OCI-LY1 (cell line): ENCODE data around the gene CCND2.

Experiments
- H2AFZ ChIP-seq: fragments of 200-600 bp; sonication (generic), shearing (Covaris generic); 2 replicates; pipeline ENCODE4 v1.6.0; 2014; ENCODE audit warnings: antibody characterized with exemption, mild to moderate bottlenecking, low read length
- H3F3A ChIP-seq: fragments of 200-600 bp; sonication (generic), shearing (Covaris generic); 2 replicates; pipeline ENCODE4 v1.6.0; 2014; ENCODE audit warnings: mild to moderate bottlenecking, antibody characterized with exemption, low read length, moderate library complexity; ENCODE audit not compliant: insufficient read depth
- H3K27ac ChIP-seq: fragments of 200-600 bp; sonication (generic); 2 replicates; pipeline ENCODE4 v1.5.1; 2014; ENCODE audit warnings: low read length, mixed run types, mild to moderate bottlenecking, low read depth; ENCODE audit not compliant: poor library complexity, severe bottlenecking
- H3K27me3 ChIP-seq: fragments of 200-600 bp; sonication (generic); 2 replicates; pipeline ENCODE4 v1.6.0; 2014; ENCODE audit warnings: antibody characterized with exemption, mild to moderate bottlenecking, low read length, moderate library complexity; ENCODE audit not compliant: insufficient read depth
- H3K36me3 ChIP-seq: fragments of 200-600 bp; sonication (generic); 2 replicates; pipeline ENCODE4 v1.6.1; 2014; ENCODE audit warnings: mild to moderate bottlenecking, antibody characterized with exemption, low read length, moderate library complexity, mixed read lengths; ENCODE audit not compliant: insufficient read depth
- H3K4me1 ChIP-seq: fragments of 200-600 bp; sonication (generic); 2 replicates; pipeline ENCODE4 v1.5.1; 2014; ENCODE audit warnings: mild to moderate bottlenecking, low read length, moderate library complexity; ENCODE audit not compliant: insufficient read depth, severe bottlenecking
- H3K4me2 ChIP-seq: fragments of 200-600 bp; sonication (generic), shearing (Covaris generic); 2 replicates; pipeline ENCODE4 v1.6.1; 2014; ENCODE audit warnings: low read length
- H3K4me3 ChIP-seq: fragments of 200-600 bp; sonication (generic); 2 replicates; pipeline ENCODE4 v1.5.1; 2014; ENCODE audit warnings: low read length, low read depth, mild to moderate bottlenecking, mixed read lengths; ENCODE audit not compliant: poor library complexity, severe bottlenecking
- H3K79me2 ChIP-seq: fragments of 200-600 bp; shearing (Covaris generic); 2 replicates; pipeline ENCODE4 v1.6.1; 2016; ENCODE audit warnings: mixed run types, low read length, mixed read lengths; ENCODE audit not compliant: insufficient read depth
- H3K9ac ChIP-seq: fragments of 200-600 bp; sonication (generic), shearing (Covaris generic); 2 replicates; pipeline ENCODE4 v1.6.1; 2014; ENCODE audit warnings: mild to moderate bottlenecking, low read length, mixed read lengths
- H3K9me2 ChIP-seq: fragments of 200-600 bp; sonication (generic), shearing (Covaris generic); 2 replicates; pipeline ENCODE4 v1.6.1; 2014; ENCODE audit warnings: low read depth, mild to moderate bottlenecking, low read length, mixed read lengths
- H3K9me3 ChIP-seq: fragments of 200-600 bp; shearing (Covaris generic); 2 replicates; pipeline ENCODE4 v1.6.1; 2014; ENCODE audit warnings: low read length, mixed read lengths
- H4K20me1 ChIP-seq: fragments of 200-600 bp; sonication (generic), shearing (Covaris generic); 2 replicates; pipeline ENCODE4 v1.6.0; 2016; ENCODE audit warnings: mild to moderate bottlenecking, low read length; ENCODE audit not compliant: insufficient read depth
- EZH2 ChIP-seq: fragments of 200-600 bp; sonication (generic), shearing (Covaris generic); IDR thresholded peaks from 2 replicates; pipeline ENCODE4 v1.8.0; 2017; ENCODE audit warnings: borderline replicate concordance, mixed run types, mild to moderate bottlenecking, antibody characterized with exemption, low read length, moderate library complexity, mixed read lengths
- TF ChIP-seq, protein P1 (sequence below): fragments of 200-600 bp; sonication (generic), shearing (Covaris generic); IDR thresholded peaks from 2 replicates; pipeline ENCODE4 v1.5.1; 2017; ENCODE audit warnings: mild to moderate bottlenecking, antibody characterized with exemption, low read length, moderate library complexity, mixed read lengths

Gene CCND2

GRCh38 chr12:4273652-4274395 lies at the start of gene CCND2:
TSS of gene CCND2 (plus strand) at chr12:4273762. CDS start at chr12:4274041, 279 bp downstream.
- H3K4me3 ChIP-seq: no peak within 1 kb of the TSS
- H3K9ac ChIP-seq: no peak within 1 kb of the TSS
- no peaks in the 10 kb centered on the region for H3K79me2 ChIP-seq
- H3K4me2 ChIP-seq: no peak within 1 kb of the TSS
- H3K9me2 ChIP-seq: no peaks in the 10 kb centered on the region
- H2AFZ ChIP-seq: no peak within 1 kb of the TSS
- peaks cover 22% of the 10 kb centered on the region for H3K4me1 ChIP-seq
- no peaks in the 10 kb centered on the region for H3F3A ChIP-seq
- H3K36me3 ChIP-seq: no peaks in the 10 kb centered on the region
- H3K27ac ChIP-seq: no peak within 1 kb of the TSS
- peaks cover 8% of the 10 kb centered on the region; the same call in 1 of the 2 replicates for H3K27me3 ChIP-seq
- no peaks in the 10 kb centered on the region for H4K20me1 ChIP-seq
- no peaks in the 10 kb centered on the region for H3K9me3 ChIP-seq
- TF ChIP-seq, protein P1, sequence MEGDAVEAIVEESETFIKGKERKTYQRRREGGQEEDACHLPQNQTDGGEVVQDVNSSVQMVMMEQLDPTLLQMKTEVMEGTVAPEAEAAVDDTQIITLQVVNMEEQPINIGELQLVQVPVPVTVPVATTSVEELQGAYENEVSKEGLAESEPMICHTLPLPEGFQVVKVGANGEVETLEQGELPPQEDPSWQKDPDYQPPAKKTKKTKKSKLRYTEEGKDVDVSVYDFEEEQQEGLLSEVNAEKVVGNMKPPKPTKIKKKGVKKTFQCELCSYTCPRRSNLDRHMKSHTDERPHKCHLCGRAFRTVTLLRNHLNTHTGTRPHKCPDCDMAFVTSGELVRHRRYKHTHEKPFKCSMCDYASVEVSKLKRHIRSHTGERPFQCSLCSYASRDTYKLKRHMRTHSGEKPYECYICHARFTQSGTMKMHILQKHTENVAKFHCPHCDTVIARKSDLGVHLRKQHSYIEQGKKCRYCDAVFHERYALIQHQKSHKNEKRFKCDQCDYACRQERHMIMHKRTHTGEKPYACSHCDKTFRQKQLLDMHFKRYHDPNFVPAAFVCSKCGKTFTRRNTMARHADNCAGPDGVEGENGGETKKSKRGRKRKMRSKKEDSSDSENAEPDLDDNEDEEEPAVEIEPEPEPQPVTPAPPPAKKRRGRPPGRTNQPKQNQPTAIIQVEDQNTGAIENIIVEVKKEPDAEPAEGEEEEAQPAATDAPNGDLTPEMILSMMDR: no peak
- TF ChIP-seq EZH2: no peak

- H3K27ac ChIP-seq: no peak overlapping the region
- no peaks in the 10 kb centered on the region for H3K4me1 ChIP-seq
- no peak for TF ChIP-seq EZH2
- TF ChIP-seq, protein P1: no peak
- no peak overlapping the region for H3K9ac ChIP-seq
- H3K4me3 ChIP-seq: no peak overlapping the region
- H4K20me1 ChIP-seq: no peaks in the 10 kb centered on the region
- peaks cover 6% of the 10 kb centered on the region; the same call in 1 of the 2 replicates for H3K9me3 ChIP-seq
- no peaks in the 10 kb centered on the region for H3K9me2 ChIP-seq
- no peaks in the 10 kb centered on the region for H3K36me3 ChIP-seq
- H3K79me2 ChIP-seq: no peaks in the 10 kb centered on the region
- H3K27me3 ChIP-seq: no peaks in the 10 kb centered on the region
- no peak overlapping the region for H3K4me2 ChIP-seq
- H3F3A ChIP-seq: no peaks in the 10 kb centered on the region
- no peak overlapping the region for H2AFZ ChIP-seq
These were observed 49.2 kb upstream of the CCND2 start for GRCh38 chr12:4224206-4224889.

DNA sequence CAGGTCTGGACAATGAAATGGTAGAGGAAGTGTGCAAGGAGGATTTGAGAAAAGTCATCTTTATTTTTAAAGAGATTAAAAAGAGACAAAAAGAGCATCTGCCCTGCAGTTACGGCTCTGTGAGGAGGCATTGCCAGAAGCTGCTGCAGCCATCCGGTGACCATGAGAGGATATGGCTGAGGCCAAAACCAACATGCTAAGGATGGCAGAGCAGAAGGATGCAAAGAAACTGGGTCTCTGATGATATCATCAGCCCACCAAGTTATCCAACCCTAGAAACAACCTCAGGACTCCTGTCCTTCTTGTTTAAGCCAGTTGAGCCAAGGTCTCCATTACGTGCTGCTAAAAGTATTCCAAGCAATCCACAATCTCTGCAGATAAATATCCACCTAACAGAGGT lies 48.0 kb upstream of the CCND2 start:
- H3K9ac ChIP-seq: no peak overlapping the region
- H4K20me1 ChIP-seq: no peaks in the 10 kb centered on the region
- no peak overlapping the region for H3K27ac ChIP-seq
- no peak overlapping the region for H3K4me3 ChIP-seq
- H3K79me2 ChIP-seq: no peaks in the 10 kb centered on the region
- no peak overlapping the region for H3K4me2 ChIP-seq
- peaks cover 6% of the 10 kb centered on the region; the same call in 1 of the 2 replicates for H3K9me3 ChIP-seq
- no peaks in the 10 kb centered on the region for H3K27me3 ChIP-seq
- no peaks in the 10 kb centered on the region for H3K4me1 ChIP-seq
- TF ChIP-seq EZH2: no peak
- TF ChIP-seq, protein P1: no peak
- no peaks in the 10 kb centered on the region for H3K9me2 ChIP-seq
- no peaks in the 10 kb centered on the region for H3F3A ChIP-seq
- no peaks in the 10 kb centered on the region for H3K36me3 ChIP-seq
- no peak overlapping the region for H2AFZ ChIP-seq
